SK-N-SH treated with all-trans-retinoic acid at 6 μM for 48 hours (cell line): ENCODE measurements around the gene RABGAP1L.

ENCODE experiments used
- ESRRG ChIP-seq: fragments of 250-450 bp; sonication (Bioruptor Pico); IDR thresholded peaks from 2 replicates; pipeline ENCODE4 v1.6.1; 2021; ENCODE audit warnings: mild to moderate bottlenecking
- RARB ChIP-seq: fragments of 250-450 bp; sonication (Bioruptor Pico); IDR thresholded peaks from 2 replicates; pipeline ENCODE4 v1.8.0; 2021; ENCODE audit warnings: mild to moderate bottlenecking, moderate library complexity
- ZFP3 ChIP-seq: fragments of 250-450 bp; sonication (Bioruptor Pico); IDR thresholded peaks from 2 replicates; pipeline ENCODE4 v1.5.0; 2020; ENCODE audit warnings: mild to moderate bottlenecking, moderate library complexity
- ZFP30 ChIP-seq: fragments of 450-650 bp; formaldehyde crosslinking; IDR thresholded peaks from 2 replicates; pipeline ENCODE4 v1.5.0; 2022; ENCODE audit warnings: mild to moderate bottlenecking, moderate library complexity

- TF ChIP-seq ESRRG (no peak), ZFP3 (no peak), ZFP30 (no peak), RARB (CRISPR knock-in tag) (no peak)
Measured at GRCh38 chr1:174736831-174737230, 577.5 kb downstream of the RABGAP1L start.
